K562 (cell line): ENCODE data around the gene ANXA4. TPM values are rescaled to one million over a fixed set of nuclear protein-coding genes. Genes with fewer than 3 reads are reported as not detected.

ENCODE experiments used
- ADNP ChIP-seq: fragments of 200-800 bp; sonication (Bioruptor generic); IDR thresholded peaks from 2 replicates; pipeline ENCODE4 v1.6.1; 2016; ENCODE audit warnings: missing genetic modification characterization, missing compliant biosample characterization
- C11orf30 ChIP-seq: fragments of 450-650 bp; IDR thresholded peaks from 2 replicates; pipeline ENCODE4 v1.6.1; 2016; ENCODE audit warnings: low read depth, mild to moderate bottlenecking
- CSDE1 ChIP-seq, 2 experiments: fragments of 450-650 bp; IDR thresholded peaks; 2 replicates each; pipeline ENCODE4 v1.6.1; 2016; ENCODE audit warnings: mild to moderate bottlenecking in 1 of 2
- DPF2 ChIP-seq: fragments of 450-650 bp; IDR thresholded peaks from 2 replicates; pipeline ENCODE4 v1.6.1; 2016
- ETS2 ChIP-seq: IDR thresholded peaks from 2 replicates; pipeline ENCODE4 v1.6.1; 2016; ENCODE audit warnings: borderline replicate concordance, missing genetic modification characterization, mild to moderate bottlenecking, moderate library complexity, missing compliant biosample characterization; ENCODE audit not compliant: poor library complexity, severe bottlenecking
- ETV1 ChIP-seq: fragments of 450-650 bp; conservative IDR thresholded peaks from 2 replicates; pipeline ENCODE4 v1.6.1; 2016; ENCODE audit warnings: missing genetic modification characterization, control low read depth, low read depth, missing compliant biosample characterization
- KDM1A ChIP-seq, 2 experiments: fragments of 450-650 bp; IDR thresholded peaks; 2 replicates each; pipeline ENCODE4 v1.6.1; 2016; ENCODE audit warnings: mild to moderate bottlenecking in 2 of 2
- MED1 ChIP-seq: sonication (generic); formaldehyde crosslinking; IDR thresholded peaks from 2 replicates; pipeline ENCODE4 v1.8.1; 2023; ENCODE audit warnings: missing genetic modification reagents, borderline replicate concordance
- PPARD ChIP-seq: fragments of 250-450 bp; sonication (Bioruptor Pico); IDR thresholded peaks from 2 replicates; pipeline ENCODE4 v1.8.0; 2022; ENCODE audit warnings: inconsistent platforms, mild to moderate bottlenecking, moderate library complexity
- PURB ChIP-seq: sonication (generic); formaldehyde crosslinking; IDR thresholded peaks from 2 replicates; pipeline ENCODE4 v1.9.0; 2021; ENCODE audit warnings: low read depth, mild to moderate bottlenecking, missing genetic modification reagents
- TAF1 ChIP-seq: IDR thresholded peaks from 2 replicates; pipeline ENCODE4 v1.6.1; 2011; ENCODE audit warnings: mild to moderate bottlenecking, low read length, moderate library complexity; ENCODE audit not compliant: insufficient read depth, control insufficient read depth, severe bottlenecking; ENCODE audit errors: extremely low read depth
- TRIM24 ChIP-seq, 2 experiments: fragments of 450-650 bp; IDR thresholded peaks; 2 replicates each; pipeline ENCODE4 v1.6.1; 2016
- ZNF696 ChIP-seq: fragments of 250-450 bp; sonication (Bioruptor Pico); conservative IDR thresholded peaks from 2 replicates; pipeline ENCODE4 v1.4.0; 2020; ENCODE audit warnings: mild to moderate bottlenecking, moderate library complexity
- polyA plus RNA-seq, 8 experiments: library from polyadenylated mRNA; depleted of rRNA in 4 of 8; stranded (reverse) in 5 of 8; unstranded in 3 of 8; fragments of >200 nt; fragmentation: Nextera tagmentation in 2 of 8; fragmentation: Illumina TruSeq in 1 of 8; extraction: Ambion mirVana in 2 of 8; extraction: Trizol in 1 of 8; gene quantifications; 2 replicates each; pipeline versions ENCODE4 v1.2.1 to v1.2.3, GENCODE V29; 2011 to 2014; ENCODE audit warnings: inconsistent platforms in 1 of 8, missing spikeins in 1 of 8
- total RNA-seq, 7 experiments: library from RNA; depleted of rRNA in 6 of 7; stranded (reverse); fragments of >200 nt in 6 of 7; fragmentation: Illumina TruSeq in 2 of 7; extraction: Trizol in 2 of 7; gene quantifications; 2 replicates each; pipeline versions ENCODE4 v1.2.1 to v1.2.3, GENCODE V29; 2011 to 2021; ENCODE audit warnings: low replicate concordance in 1 of 7
- TF ChIP-seq, protein P1 (sequence below): fragments of 200-400 bp; formaldehyde crosslinking; IDR thresholded peaks from 2 replicates; pipeline ENCODE4 v1.6.1; 2017; ENCODE audit warnings: mild to moderate bottlenecking, low read depth, low read length, moderate library complexity
- TF ChIP-seq, protein P2 (sequence below), 2 experiments: fragments of 450-650 bp in 1 of 2; sonication (generic) in 1 of 2; formaldehyde crosslinking; conservative IDR thresholded peaks; 2 replicates each; pipeline versions ENCODE4 v1.4.0 to v1.8.1; 2020 to 2022; ENCODE audit warnings: mild to moderate bottlenecking in 1 of 2, missing genetic modification reagents in 1 of 2
- TF ChIP-seq, protein P3 (sequence below): fragments of 450-650 bp; IDR thresholded peaks from 2 replicates; pipeline ENCODE4 v1.6.1; 2018; ENCODE audit warnings: mild to moderate bottlenecking, low read depth; ENCODE audit not compliant: partially characterized antibody
- TF ChIP-seq, protein P4 (sequence below): sonication (generic); formaldehyde crosslinking; IDR thresholded peaks from 2 replicates; pipeline ENCODE4 v1.8.0; 2023; ENCODE audit warnings: mild to moderate bottlenecking, missing genetic modification reagents
- TF ChIP-seq, protein P5 (sequence below): fragments of 250-450 bp; sonication (Bioruptor Pico); IDR thresholded peaks from 2 replicates; pipeline ENCODE4 v1.4.0; 2020; ENCODE audit warnings: borderline replicate concordance

The ANXA4 gene
- total and polyA plus RNA-seq, 9 of the 15 experiments (the other 6 are each of a cell fraction or from before 2014, with no cell fraction given): 3.4 to 13.6 (median 11.6) TPM

DNA sequence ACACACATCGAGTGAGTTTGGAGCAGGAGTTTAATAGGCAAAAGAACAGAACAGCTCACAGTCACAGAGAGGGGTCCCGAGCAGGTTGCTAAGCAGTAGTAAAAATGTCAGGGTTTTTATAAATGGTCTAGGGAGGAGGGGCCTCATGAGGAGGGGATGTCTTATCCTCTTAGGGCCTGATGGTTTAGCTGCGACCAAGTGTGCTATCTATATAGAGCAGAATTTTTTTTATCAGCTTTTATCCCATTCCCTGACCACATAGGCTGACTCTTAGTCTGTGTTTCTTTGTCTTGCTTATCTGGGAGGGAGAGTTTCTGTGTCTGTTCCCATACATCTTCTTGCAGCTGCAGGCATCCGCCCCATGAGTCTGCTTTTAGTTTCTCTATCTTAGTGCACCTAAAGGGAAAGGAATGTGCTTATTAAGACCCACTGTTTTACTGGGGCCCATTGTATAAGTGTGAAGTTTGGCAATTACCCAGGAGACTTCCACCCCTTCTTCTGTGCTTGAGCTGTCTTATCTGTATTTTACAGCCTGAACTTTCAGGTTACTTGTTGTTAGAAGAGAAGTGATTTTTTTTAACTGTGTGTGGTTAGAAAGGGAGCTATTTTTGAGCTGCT, 57.1 kb downstream of the ANXA4 start (continued):
- TF ChIP-seq, protein P1, sequence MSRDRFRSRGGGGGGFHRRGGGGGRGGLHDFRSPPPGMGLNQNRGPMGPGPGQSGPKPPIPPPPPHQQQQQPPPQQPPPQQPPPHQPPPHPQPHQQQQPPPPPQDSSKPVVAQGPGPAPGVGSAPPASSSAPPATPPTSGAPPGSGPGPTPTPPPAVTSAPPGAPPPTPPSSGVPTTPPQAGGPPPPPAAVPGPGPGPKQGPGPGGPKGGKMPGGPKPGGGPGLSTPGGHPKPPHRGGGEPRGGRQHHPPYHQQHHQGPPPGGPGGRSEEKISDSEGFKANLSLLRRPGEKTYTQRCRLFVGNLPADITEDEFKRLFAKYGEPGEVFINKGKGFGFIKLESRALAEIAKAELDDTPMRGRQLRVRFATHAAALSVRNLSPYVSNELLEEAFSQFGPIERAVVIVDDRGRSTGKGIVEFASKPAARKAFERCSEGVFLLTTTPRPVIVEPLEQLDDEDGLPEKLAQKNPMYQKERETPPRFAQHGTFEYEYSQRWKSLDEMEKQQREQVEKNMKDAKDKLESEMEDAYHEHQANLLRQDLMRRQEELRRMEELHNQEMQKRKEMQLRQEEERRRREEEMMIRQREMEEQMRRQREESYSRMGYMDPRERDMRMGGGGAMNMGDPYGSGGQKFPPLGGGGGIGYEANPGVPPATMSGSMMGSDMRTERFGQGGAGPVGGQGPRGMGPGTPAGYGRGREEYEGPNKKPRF: no peak
- TF ChIP-seq PURB (no peak), PPARD (CRISPR knock-in tag) (no peak), TAF1 (peak; percentile 39), KDM1A (IDR thresholded peaks at IDR 0.05) (peak; percentile 100), MED1 (CRISPR knock-in tag) (no peak), ETS2 (tag) (no peak), DPF2 (peak; percentile 99), ADNP (tag) (no peak), TRIM24 (IDR thresholded peaks at IDR 0.05) (peak; percentile 99), ZNF696 (CRISPR knock-in tag) (no peak; the same call in 1 of the 2 replicates), ETV1 (tag) (0 out of 2 replicates have a peak, but pooled peaks have one; percentile 16), CSDE1 (IDR thresholded peaks at IDR 0.05) (no peak), C11orf30 (peak; percentile 89)
- TF ChIP-seq, protein P2, sequence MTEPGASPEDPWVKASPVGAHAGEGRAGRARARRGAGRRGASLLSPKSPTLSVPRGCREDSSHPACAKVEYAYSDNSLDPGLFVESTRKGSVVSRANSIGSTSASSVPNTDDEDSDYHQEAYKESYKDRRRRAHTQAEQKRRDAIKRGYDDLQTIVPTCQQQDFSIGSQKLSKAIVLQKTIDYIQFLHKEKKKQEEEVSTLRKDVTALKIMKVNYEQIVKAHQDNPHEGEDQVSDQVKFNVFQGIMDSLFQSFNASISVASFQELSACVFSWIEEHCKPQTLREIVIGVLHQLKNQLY (CRISPR knock-in tag; conservative IDR thresholded peaks at IDR 0.05): no peak
- TF ChIP-seq, protein P3, sequence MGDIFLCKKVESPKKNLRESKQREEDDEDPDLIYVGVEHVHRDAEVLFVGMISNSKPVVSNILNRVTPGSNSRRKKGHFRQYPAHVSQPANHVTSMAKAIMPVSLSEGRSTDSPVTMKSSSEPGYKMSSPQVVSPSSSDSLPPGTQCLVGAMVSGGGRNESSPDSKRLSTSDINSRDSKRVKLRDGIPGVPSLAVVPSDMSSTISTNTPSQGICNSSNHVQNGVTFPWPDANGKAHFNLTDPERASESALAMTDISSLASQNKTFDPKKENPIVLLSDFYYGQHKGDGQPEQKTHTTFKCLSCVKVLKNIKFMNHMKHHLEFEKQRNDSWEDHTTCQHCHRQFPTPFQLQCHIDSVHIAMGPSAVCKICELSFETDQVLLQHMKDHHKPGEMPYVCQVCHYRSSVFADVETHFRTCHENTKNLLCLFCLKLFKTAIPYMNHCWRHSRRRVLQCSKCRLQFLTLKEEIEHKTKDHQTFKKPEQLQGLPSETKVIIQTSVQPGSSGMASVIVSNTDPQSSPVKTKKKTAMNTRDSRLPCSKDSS: no peak
- TF ChIP-seq, protein P4, sequence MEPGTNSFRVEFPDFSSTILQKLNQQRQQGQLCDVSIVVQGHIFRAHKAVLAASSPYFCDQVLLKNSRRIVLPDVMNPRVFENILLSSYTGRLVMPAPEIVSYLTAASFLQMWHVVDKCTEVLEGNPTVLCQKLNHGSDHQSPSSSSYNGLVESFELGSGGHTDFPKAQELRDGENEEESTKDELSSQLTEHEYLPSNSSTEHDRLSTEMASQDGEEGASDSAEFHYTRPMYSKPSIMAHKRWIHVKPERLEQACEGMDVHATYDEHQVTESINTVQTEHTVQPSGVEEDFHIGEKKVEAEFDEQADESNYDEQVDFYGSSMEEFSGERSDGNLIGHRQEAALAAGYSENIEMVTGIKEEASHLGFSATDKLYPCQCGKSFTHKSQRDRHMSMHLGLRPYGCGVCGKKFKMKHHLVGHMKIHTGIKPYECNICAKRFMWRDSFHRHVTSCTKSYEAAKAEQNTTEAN (CRISPR knock-in tag): no peak
- TF ChIP-seq, protein P5, sequence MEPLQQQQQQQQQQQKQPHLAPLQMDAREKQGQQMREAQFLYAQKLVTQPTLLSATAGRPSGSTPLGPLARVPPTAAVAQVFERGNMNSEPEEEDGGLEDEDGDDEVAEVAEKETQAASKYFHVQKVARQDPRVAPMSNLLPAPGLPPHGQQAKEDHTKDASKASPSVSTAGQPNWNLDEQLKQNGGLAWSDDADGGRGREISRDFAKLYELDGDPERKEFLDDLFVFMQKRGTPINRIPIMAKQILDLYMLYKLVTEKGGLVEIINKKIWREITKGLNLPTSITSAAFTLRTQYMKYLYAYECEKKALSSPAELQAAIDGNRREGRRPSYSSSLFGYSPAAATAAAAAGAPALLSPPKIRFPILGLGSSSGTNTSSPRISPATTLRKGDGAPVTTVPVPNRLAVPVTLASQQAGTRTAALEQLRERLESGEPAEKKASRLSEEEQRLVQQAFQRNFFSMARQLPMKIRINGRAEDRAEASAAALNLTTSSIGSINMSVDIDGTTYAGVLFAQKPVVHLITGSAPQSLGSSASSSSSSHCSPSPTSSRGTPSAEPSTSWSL (CRISPR knock-in tag): no peak
